ENCODE measurements around the gene DSTYK.
"Not testable (repeated sequence)": the region's sequence is repeated elsewhere in the genome, so short reads cannot be mapped to it uniquely, and the experiment has no call there.

The DSTYK gene

DNA sequence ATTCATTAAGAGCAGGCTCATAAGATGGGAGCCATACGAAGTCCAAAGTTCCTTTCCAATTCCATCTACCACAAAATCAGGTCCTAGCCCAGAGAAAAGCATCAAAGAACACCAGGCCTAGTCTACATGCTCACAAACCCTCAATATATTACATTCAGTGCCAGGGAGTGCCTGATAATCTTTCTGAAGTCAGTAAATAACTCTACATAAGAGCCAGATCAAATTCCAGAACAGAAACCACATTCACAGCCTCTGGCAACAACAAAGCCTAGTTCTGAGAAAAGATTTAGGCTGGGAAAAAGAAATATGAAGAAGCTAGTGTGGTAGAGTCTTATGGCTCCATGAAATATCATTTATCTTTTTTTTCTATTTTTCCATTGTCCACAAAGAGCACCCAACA, 49.2 kb downstream of the DSTYK start:
- no peaks in the 10 kb centered on the region for H3K27me3 ChIP-seq (ENCODE audit: control insufficient read depth in 1 of 2, insufficient read depth in 1 of 2, low read length in 2 of 2)
- no peak overlapping the region for H2BK15ac ChIP-seq (ENCODE audit: low read depth, poor library complexity, severe bottlenecking)
- H2BK12ac ChIP-seq (ENCODE audit: low read length in 2 of 2), result no peak overlapping the region
- 98% methylated on average over 1 of the region's 1 CpG for WGBS
- H2AK5ac ChIP-seq (ENCODE audit: low read length, severe bottlenecking), result no peak overlapping the region
- no peak overlapping the region for H2BK5ac ChIP-seq (ENCODE audit: low read depth, low read length, poor library complexity, severe bottlenecking)
- peaks cover 28 to 82% of the 10 kb centered on the region in 2 experiments for H3K36me3 ChIP-seq (ENCODE audit: control insufficient read depth in 1 of 2, insufficient read depth in 2 of 2, low read depth in 1 of 2, low read length in 2 of 2)
- no peaks in the 10 kb centered on the region for H3K4me1 ChIP-seq (ENCODE audit: control insufficient read depth, insufficient read depth, low read depth, low read length)
- no peak overlapping the region for H2BK120ac ChIP-seq (ENCODE audit: low read depth, low read length)
- no peak overlapping the region for H3K27ac ChIP-seq (ENCODE audit: low read length, poor library complexity, severe bottlenecking)
- DNase-seq, result no peak
- H3K4me2 ChIP-seq (ENCODE audit: low read length, poor library complexity, severe bottlenecking), result peak overlapping the region; percentile 18
- H4K91ac ChIP-seq (ENCODE audit: low read length), result no peak overlapping the region
- H3K9ac ChIP-seq (ENCODE audit: low read length), result no peak overlapping the region
- H3K18ac ChIP-seq (ENCODE audit: low read depth in 1 of 2, low read length in 2 of 2), result no peak overlapping the region
- H3K14ac ChIP-seq (ENCODE audit: low read length in 2 of 2), result no peak overlapping the region
- no peak overlapping the region for H2AFZ ChIP-seq (ENCODE audit: low read depth, low read length)
- H3K23ac ChIP-seq (ENCODE audit: low read length in 2 of 2), result no peak overlapping the region
- H3K79me1 ChIP-seq (replicated peaks; ENCODE audit: low read length, poor library complexity, severe bottlenecking), result peaks cover 9% of the 10 kb centered on the region
- no peaks in the 10 kb centered on the region for H3K9me3 ChIP-seq (ENCODE audit: control insufficient read depth, low read length)
- H3K4ac ChIP-seq (ENCODE audit: low read depth in 1 of 2, low read length in 2 of 2), result no peak overlapping the region
- H3K4me3 ChIP-seq (ENCODE audit: insufficient read depth in 1 of 2, low read depth in 1 of 2, low read length in 2 of 2), result no peak overlapping the region
- no peak overlapping the region for H4K8ac ChIP-seq (ENCODE audit: low read length)

DNA sequence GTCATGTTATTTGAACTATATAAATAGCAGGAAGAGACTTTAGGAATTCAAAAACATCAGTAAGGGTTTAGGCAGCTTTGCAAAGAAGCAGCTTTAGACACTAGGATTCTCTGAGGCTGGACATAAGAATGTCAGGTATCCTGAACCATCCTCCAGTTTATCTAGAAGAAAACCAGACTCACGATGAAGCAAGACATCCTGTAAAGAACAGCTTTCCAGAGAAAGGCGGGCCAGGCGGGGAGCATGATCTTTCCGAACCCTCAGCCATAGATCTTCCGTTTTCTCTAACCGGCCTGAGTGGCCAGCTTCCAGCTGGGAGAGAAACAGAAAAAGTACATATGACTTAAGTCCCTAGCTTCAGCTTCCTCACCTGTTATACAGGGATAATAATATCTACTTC, 50.4 kb downstream of the DSTYK start:
- no peak overlapping the region for H2BK12ac ChIP-seq (ENCODE audit: low read length in 2 of 2)
- no peak overlapping the region for H3K9ac ChIP-seq (ENCODE audit: low read length)
- H3K27me3 ChIP-seq (ENCODE audit: control insufficient read depth in 1 of 2, insufficient read depth in 1 of 2, low read length in 2 of 2), result no peaks in the 10 kb centered on the region
- no peaks in the 10 kb centered on the region for H3K4me1 ChIP-seq (ENCODE audit: control insufficient read depth, insufficient read depth, low read depth, low read length)
- H3K9me3 ChIP-seq (ENCODE audit: control insufficient read depth, low read length), result peaks cover 8% of the 10 kb centered on the region
- no peak overlapping the region for H3K4me2 ChIP-seq (ENCODE audit: low read length, poor library complexity, severe bottlenecking)
- H2BK120ac ChIP-seq (ENCODE audit: low read depth, low read length), result no peak overlapping the region
- H3K14ac ChIP-seq (ENCODE audit: low read length in 2 of 2), result no peak overlapping the region
- no peak overlapping the region for H2BK5ac ChIP-seq (ENCODE audit: low read depth, low read length, poor library complexity, severe bottlenecking)
- H4K8ac ChIP-seq (ENCODE audit: low read length), result no peak overlapping the region
- H3K4me3 ChIP-seq (ENCODE audit: insufficient read depth in 1 of 2, low read depth in 1 of 2, low read length in 2 of 2), result no peak overlapping the region
- no peak overlapping the region for H3K23ac ChIP-seq (ENCODE audit: low read length in 2 of 2)
- H4K91ac ChIP-seq (ENCODE audit: low read length), result no peak overlapping the region
- H2BK15ac ChIP-seq (ENCODE audit: low read depth, poor library complexity, severe bottlenecking), result no peak overlapping the region
- 96% methylated on average over 4 of the region's 6 CpGs for WGBS
- no peak overlapping the region for H3K18ac ChIP-seq (ENCODE audit: low read depth in 1 of 2, low read length in 2 of 2)
- peaks cover 5% of the 10 kb centered on the region for H3K79me1 ChIP-seq (replicated peaks; ENCODE audit: low read length, poor library complexity, severe bottlenecking)
- no peak overlapping the region for H2AFZ ChIP-seq (ENCODE audit: low read depth, low read length)
- peaks cover 34 to 84% of the 10 kb centered on the region in 2 experiments for H3K36me3 ChIP-seq (ENCODE audit: control insufficient read depth in 1 of 2, insufficient read depth in 2 of 2, low read depth in 1 of 2, low read length in 2 of 2)
- DNase-seq, result no peak
- H3K27ac ChIP-seq (ENCODE audit: low read length, poor library complexity, severe bottlenecking), result no peak overlapping the region
- H2AK5ac ChIP-seq (ENCODE audit: low read length, severe bottlenecking), result no peak overlapping the region
- H3K4ac ChIP-seq (ENCODE audit: low read depth in 1 of 2, low read length in 2 of 2), result no peak overlapping the region

DNA sequence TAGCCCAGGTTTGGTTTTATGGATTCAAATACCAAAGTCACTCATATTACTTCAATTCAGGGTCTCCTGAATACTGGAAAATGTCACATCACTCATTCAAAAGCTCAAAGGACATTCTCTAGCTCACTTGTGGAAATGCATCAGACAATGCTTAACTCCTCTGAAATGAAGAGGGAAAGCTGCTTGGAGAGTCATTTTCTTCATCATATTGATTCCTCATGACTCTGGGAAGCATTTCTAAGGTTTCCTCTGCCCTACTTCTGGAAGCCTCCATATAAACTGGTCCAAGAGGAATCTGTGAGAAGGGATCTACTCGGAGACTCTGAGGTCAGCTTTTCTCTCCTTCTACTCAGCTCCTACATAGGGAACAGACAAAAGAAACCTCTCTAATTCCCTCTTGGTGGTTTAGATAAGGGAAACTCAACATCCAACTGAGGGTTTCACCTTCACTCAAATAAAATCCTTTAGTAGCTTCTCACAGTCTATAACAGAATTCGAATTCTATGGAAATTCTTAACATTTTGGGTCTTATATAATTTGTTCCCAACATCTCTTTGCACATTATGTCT, 53.4 kb downstream of the DSTYK start:
- Histone ChIP-seq H3K36me3 (ENCODE audit: control insufficient read depth in 1 of 2, insufficient read depth in 2 of 2, low read depth in 1 of 2, low read length in 2 of 2) (peaks cover 50 to 89% of the 10 kb centered on the region in 2 experiments), H2BK5ac (ENCODE audit: low read depth, low read length, poor library complexity, severe bottlenecking) (no peak overlapping the region), H4K8ac (ENCODE audit: low read length) (no peak overlapping the region), H3K14ac (ENCODE audit: low read length in 2 of 2) (no peak overlapping the region), H3K27me3 (ENCODE audit: control insufficient read depth in 1 of 2, insufficient read depth in 1 of 2, low read length in 2 of 2) (no peaks in the 10 kb centered on the region), H3K23ac (ENCODE audit: low read length in 2 of 2) (no peak overlapping the region), H4K91ac (ENCODE audit: low read length) (no peak overlapping the region), H3K27ac (ENCODE audit: low read length, poor library complexity, severe bottlenecking) (no peak overlapping the region), H2BK15ac (ENCODE audit: low read depth, poor library complexity, severe bottlenecking) (no peak overlapping the region), H3K79me1 (replicated peaks; ENCODE audit: low read length, poor library complexity, severe bottlenecking) (peaks cover 5% of the 10 kb centered on the region), H2AFZ (ENCODE audit: low read depth, low read length) (no peak overlapping the region), H3K4me2 (ENCODE audit: low read length, poor library complexity, severe bottlenecking) (no peak overlapping the region), H3K4me3 (ENCODE audit: insufficient read depth in 1 of 2, low read depth in 1 of 2, low read length in 2 of 2) (no peak overlapping the region), H3K4ac (ENCODE audit: low read depth in 1 of 2, low read length in 2 of 2) (no peak overlapping the region), H2BK12ac (ENCODE audit: low read length in 2 of 2) (no peak overlapping the region), H3K9ac (ENCODE audit: low read length) (no peak overlapping the region), H3K18ac (ENCODE audit: low read depth in 1 of 2, low read length in 2 of 2) (no peak overlapping the region), H2AK5ac (ENCODE audit: low read length, severe bottlenecking) (no peak overlapping the region), H3K9me3 (ENCODE audit: control insufficient read depth, low read length) (peaks cover 13% of the 10 kb centered on the region), H3K4me1 (ENCODE audit: control insufficient read depth, insufficient read depth, low read depth, low read length) (no peaks in the 10 kb centered on the region), H2BK120ac (ENCODE audit: low read depth, low read length) (no peak overlapping the region)
- no peak for DNase-seq
- 100% methylated on average over 1 of the region's 2 CpGs for WGBS

DNA sequence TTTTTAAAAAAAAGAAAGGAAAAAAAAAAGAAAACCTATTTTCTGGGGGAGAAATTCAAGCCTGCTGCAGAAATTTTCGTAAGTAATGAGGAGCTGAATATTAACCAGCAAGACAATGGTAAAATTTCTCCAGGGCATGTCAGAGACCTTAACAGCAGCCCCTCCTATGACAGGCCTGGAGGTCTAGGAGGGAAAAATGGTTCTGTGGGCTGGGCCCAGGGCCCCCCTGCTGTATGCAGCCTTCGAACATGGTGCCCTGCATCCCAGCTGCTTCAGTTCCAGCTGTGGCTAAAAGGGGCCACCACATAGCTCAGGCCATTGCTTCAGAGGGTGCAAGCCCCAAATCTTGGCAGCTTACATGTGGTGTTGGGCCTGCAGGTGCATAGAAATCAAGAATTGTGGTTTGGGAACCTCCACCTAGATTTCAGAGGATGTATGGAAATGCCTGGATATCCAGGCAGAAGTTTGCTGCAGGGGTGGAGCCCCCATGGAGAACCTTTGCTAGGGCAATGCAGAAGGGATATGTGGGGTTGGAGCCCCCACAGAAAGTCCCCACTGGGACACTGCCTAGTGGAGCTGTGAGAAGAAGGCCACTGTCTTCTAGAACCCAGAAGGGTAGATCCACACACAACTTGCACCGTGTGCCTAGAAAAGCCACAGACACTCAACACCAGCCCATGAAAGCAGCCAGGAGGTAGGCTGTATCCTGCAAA, 55.7 kb downstream of the DSTYK start:
- H3K4me2 ChIP-seq (ENCODE audit: low read length, poor library complexity, severe bottlenecking), result not testable (repeated sequence)
- 94% methylated on average over 3 of the region's 3 CpGs for WGBS

More for the DNA sequence above, 55.7 kb downstream of the DSTYK start:
- not testable (repeated sequence) for H4K8ac ChIP-seq (ENCODE audit: low read length); H3K9ac ChIP-seq (ENCODE audit: low read length); H3K23ac ChIP-seq (ENCODE audit: low read length in 2 of 2); H3K18ac ChIP-seq (ENCODE audit: low read depth in 1 of 2, low read length in 2 of 2); H3K27ac ChIP-seq (ENCODE audit: low read length, poor library complexity, severe bottlenecking); H3K14ac ChIP-seq (ENCODE audit: low read length in 2 of 2); H2AFZ ChIP-seq (ENCODE audit: low read depth, low read length); H4K91ac ChIP-seq (ENCODE audit: low read length); H2BK120ac ChIP-seq (ENCODE audit: low read depth, low read length); H2BK12ac ChIP-seq (ENCODE audit: low read length in 2 of 2); H3K4me3 ChIP-seq (ENCODE audit: insufficient read depth in 1 of 2, low read depth in 1 of 2, low read length in 2 of 2); H2AK5ac ChIP-seq (ENCODE audit: low read length, severe bottlenecking); H3K4me1 ChIP-seq (ENCODE audit: control insufficient read depth, insufficient read depth, low read depth, low read length); H2BK5ac ChIP-seq (ENCODE audit: low read depth, low read length, poor library complexity, severe bottlenecking); H2BK15ac ChIP-seq (ENCODE audit: low read depth, poor library complexity, severe bottlenecking); DNase-seq; H3K4ac ChIP-seq (ENCODE audit: low read depth in 1 of 2, low read length in 2 of 2); H3K27me3 ChIP-seq (ENCODE audit: control insufficient read depth in 1 of 2, insufficient read depth in 1 of 2, low read length in 2 of 2); H3K79me1 ChIP-seq (replicated peaks; ENCODE audit: low read length, poor library complexity, severe bottlenecking)
- peaks cover 44 to 88% of the 10 kb centered on the region in 2 experiments for H3K36me3 ChIP-seq (ENCODE audit: control insufficient read depth in 1 of 2, insufficient read depth in 2 of 2, low read depth in 1 of 2, low read length in 2 of 2)
- peaks cover 13% of the 10 kb centered on the region for H3K9me3 ChIP-seq (ENCODE audit: control insufficient read depth, low read length)

Measured in mesenchymal stem cell (in vitro differentiated cells and primary cell).